Gastrocnemius medialis (tissue), 4 donors: Measurements from ENCODE around the gene DENND1A. TPM values are rescaled to one million over a fixed set of nuclear protein-coding genes. Genes with fewer than 3 reads are reported as not detected.

Experiments
- ATAC-seq, 2 donors: fragments of 150-250 bp; one replicate each; pipeline ENCODE4 v1.9.1; 2016
- DNase-seq, 2 donors: peaks; one replicate each; pipeline ENCODE4 v3.0.0-alpha.2; 2019
- H3K27ac ChIP-seq, 4 donors: fragments of 200-600 bp; sonication (generic); 1 replicate in 1 of 4; 2 replicates in 3 of 4; pipeline ENCODE4 v1.5.1; 2016 to 2018; ENCODE audit warnings: mild to moderate bottlenecking in 2 of 4, moderate library complexity in 1 of 4
- H3K27me3 ChIP-seq, 3 donors: fragments of 200-600 bp; sonication (generic) in 2 of 3; 1 replicate in 1 of 3; 2 replicates in 2 of 3; pipeline versions ENCODE4 v1.5.1 to v1.6.0; 2016 to 2019; ENCODE audit warnings: mild to moderate bottlenecking in 1 of 3, moderate library complexity in 1 of 3
- H3K36me3 ChIP-seq, 2 donors: fragments of 200-600 bp; sonication (generic) in 1 of 2; one replicate each; pipeline ENCODE4 v1.5.1; 2017 to 2018
- H3K4me1 ChIP-seq, 2 donors: fragments of 200-600 bp; sonication (generic) in 1 of 2; one replicate each; pipeline ENCODE4 v1.5.1; 2016 to 2017; ENCODE audit warnings: mild to moderate bottlenecking in 2 of 2
- H3K4me3 ChIP-seq, 4 donors: fragments of 200-600 bp; sonication (generic) in 3 of 4; 1 replicate in 1 of 4; 2 replicates in 3 of 4; pipeline ENCODE4 v1.5.1; 2016 to 2019; ENCODE audit warnings: mild to moderate bottlenecking in 2 of 4
- H3K9me3 ChIP-seq, 3 donors: fragments of 200-600 bp; sonication (generic) in 2 of 3; 1 replicate in 1 of 3; 2 replicates in 2 of 3; pipeline ENCODE4 v1.5.1; 2016 to 2019
- POLR2A ChIP-seq, 2 donors: fragments of 450-650 bp; IDR thresholded peaks; one replicate each; pipeline ENCODE4 v1.6.1; 2017; ENCODE audit warnings: antibody characterized with exemption in 2 of 2, mild to moderate bottlenecking in 2 of 2, moderate library complexity in 2 of 2
- in situ Hi-C, 4 donors: fragments of 200-750 bp; cut with MboI; loops; one replicate each; pipeline versions ENCODE4 v1.15.0 to v1.8.0; 2017; ENCODE audit warnings: low sequenced_read_pairs in 4 of 4
- intact Hi-C: fragments of 100-400 bp; cut with DNase I; formaldehyde crosslinking; loops from one replicate; pipeline ENCODE4 v1.15.1; 2023; ENCODE audit warnings: low total_unique reads
- total RNA-seq, 4 donors: library from RNA; depleted of rRNA; stranded (reverse); fragments of >200 nt; gene quantifications; one replicate each; pipeline versions ENCODE4 v1.1.0 to v1.2.3, GENCODE V29; 2016
- TF ChIP-seq, protein P1 (sequence below), 5 experiments: fragments of 450-650 bp in 3 of 5; fragments of 200-600 bp in 2 of 5; sonication (generic) in 2 of 5; IDR thresholded peaks in 4 of 5; conservative IDR thresholded peaks in 1 of 5; 1 replicate in 4 of 5; 2 replicates in 1 of 5; pipeline ENCODE4 v1.5.1; 2016 to 2019; ENCODE audit warnings: antibody characterized with exemption in 5 of 5, mild to moderate bottlenecking in 3 of 5, moderate library complexity in 3 of 5

Gene DENND1A
- total RNA-seq, 4 donors from 2014 or later = 14.1 to 24.6 (median 16.4) TPM

DNA sequence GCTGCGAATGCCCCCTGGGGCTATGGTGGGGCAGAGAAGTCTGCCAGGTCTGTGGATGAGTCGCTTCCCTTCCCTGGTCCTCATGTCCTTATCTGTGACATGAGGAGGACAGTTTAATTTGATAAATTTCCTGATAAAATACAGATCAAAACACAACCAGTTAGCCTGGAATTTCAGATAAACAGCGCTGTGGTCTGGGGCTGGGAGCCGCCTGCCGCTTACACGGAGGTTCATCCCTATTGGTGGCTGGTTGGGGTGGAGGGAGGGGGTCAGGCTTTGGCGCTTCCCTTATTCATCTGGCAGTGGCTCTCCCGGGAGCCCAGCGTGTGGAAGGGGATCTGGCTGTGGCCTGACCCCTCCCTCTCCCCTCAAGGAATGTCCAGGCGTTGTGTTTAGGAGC is 556.0 kb downstream of the DENND1A start:
- Histone ChIP-seq H3K27me3 (peaks cover 33 to 41% (median 39%) of the 10 kb centered on the region in 3 donors), H3K27ac (no peak overlapping the region)

GRCh38 chr9:123373447-123373923 is 556.4 kb downstream of the DENND1A start:
- intact Hi-C loops (no loop called here), in situ Hi-C loops (loop anchor here in 1 of 4 donors (25.0 kb wide), 1 partner anchor 911 kb away; no protein-coding TSS in a partner anchor)
- Histone ChIP-seq H3K4me3 (no peak overlapping the region), H3K27me3 (peaks cover 33 to 43% (median 41%) of the 10 kb centered on the region in 3 donors), H3K4me1 (no peaks in the 10 kb centered on the region), H3K9me3 (no peaks in the 10 kb centered on the region), H3K27ac (no peak overlapping the region), H3K36me3 (no peaks in the 10 kb centered on the region)
- TF ChIP-seq POLR2A (IDR thresholded peaks at IDR 0.05) = no peak
- TF ChIP-seq, protein P1, sequence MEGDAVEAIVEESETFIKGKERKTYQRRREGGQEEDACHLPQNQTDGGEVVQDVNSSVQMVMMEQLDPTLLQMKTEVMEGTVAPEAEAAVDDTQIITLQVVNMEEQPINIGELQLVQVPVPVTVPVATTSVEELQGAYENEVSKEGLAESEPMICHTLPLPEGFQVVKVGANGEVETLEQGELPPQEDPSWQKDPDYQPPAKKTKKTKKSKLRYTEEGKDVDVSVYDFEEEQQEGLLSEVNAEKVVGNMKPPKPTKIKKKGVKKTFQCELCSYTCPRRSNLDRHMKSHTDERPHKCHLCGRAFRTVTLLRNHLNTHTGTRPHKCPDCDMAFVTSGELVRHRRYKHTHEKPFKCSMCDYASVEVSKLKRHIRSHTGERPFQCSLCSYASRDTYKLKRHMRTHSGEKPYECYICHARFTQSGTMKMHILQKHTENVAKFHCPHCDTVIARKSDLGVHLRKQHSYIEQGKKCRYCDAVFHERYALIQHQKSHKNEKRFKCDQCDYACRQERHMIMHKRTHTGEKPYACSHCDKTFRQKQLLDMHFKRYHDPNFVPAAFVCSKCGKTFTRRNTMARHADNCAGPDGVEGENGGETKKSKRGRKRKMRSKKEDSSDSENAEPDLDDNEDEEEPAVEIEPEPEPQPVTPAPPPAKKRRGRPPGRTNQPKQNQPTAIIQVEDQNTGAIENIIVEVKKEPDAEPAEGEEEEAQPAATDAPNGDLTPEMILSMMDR (IDR thresholded peaks at IDR 0.05 in 4 of 5, conservative IDR thresholded peaks at IDR 0.05 in 1 of 5) = no peak
- no peak for DNase-seq
- no peak for ATAC-seq

More for the DNA sequence above, 556.0 kb downstream of the DENND1A start:
- DNase-seq (no peak), ATAC-seq (no peak)
- no peaks in the 10 kb centered on the region for H3K9me3 ChIP-seq
- H3K4me3 ChIP-seq = no peak overlapping the region
- in situ Hi-C loops = loop anchor here in 1 of 4 donors (25.0 kb wide), 1 partner anchor 912 kb away; no protein-coding TSS in a partner anchor
- H3K36me3 ChIP-seq = no peaks in the 10 kb centered on the region
- no peak for TF ChIP-seq POLR2A (IDR thresholded peaks at IDR 0.05)
- TF ChIP-seq, protein P1 (IDR thresholded peaks at IDR 0.05 in 4 of 5, conservative IDR thresholded peaks at IDR 0.05 in 1 of 5) = no peak
- intact Hi-C loops = no loop called here
- H3K4me1 ChIP-seq = no peaks in the 10 kb centered on the region

DNA sequence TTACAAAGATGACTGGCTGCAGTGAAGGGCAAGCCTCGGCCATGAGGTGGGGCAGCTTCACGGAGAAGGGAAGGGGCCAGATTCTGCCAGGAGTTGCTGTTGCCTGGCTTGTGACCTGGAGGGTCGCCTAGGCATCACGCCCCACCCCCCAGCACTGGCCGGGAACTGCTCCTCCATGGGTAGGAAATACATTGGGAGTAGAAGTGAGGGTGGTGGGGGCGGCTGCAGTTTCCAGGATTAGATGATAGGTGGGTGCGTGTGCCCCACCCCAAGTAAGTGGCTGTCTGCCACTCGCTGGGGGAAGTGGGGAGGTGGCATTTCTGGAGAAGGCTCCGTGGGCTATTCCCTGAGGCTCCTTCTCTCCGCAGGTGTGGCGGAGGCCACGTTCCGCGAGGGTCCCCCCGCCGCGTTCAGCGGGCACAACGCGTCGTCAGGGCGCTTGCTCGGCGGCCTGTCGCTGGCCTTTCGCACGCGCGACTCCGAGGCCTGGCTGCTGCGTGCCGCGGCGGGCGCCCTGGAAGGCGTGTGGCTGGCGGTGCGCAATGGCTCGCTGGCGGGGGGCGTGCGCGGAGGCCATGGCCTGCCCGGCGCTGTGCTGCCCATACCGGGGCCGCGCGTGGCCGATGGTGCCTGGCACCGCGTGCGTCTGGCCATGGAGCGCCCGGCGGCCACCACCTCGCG is 557.0 kb downstream of the DENND1A start:
- H3K27me3 ChIP-seq = peaks cover 33 to 43% (median 41%) of the 10 kb centered on the region in 3 donors
- DNase-seq = no peak

GRCh38 chr9:123371805-123372590 is 557.9 kb downstream of the DENND1A start:
- TF ChIP-seq, protein P1 (IDR thresholded peaks at IDR 0.05 in 4 of 5, conservative IDR thresholded peaks at IDR 0.05 in 1 of 5) = no peak
- no peak for TF ChIP-seq POLR2A (IDR thresholded peaks at IDR 0.05)
- Histone ChIP-seq H3K4me1 (no peaks in the 10 kb centered on the region), H3K27ac (no peak overlapping the region), H3K36me3 (no peaks in the 10 kb centered on the region), H3K9me3 (no peaks in the 10 kb centered on the region), H3K27me3 (peaks cover 33 to 43% (median 41%) of the 10 kb centered on the region in 3 donors), H3K4me3 (no peak overlapping the region)
- DNase-seq (no peak), ATAC-seq (no peak)
- intact Hi-C loops = no loop called here
- in situ Hi-C loops = loop anchor here in 1 of 4 donors (25.0 kb wide), 1 partner anchor 910 kb away; no protein-coding TSS in a partner anchor

More for the DNA sequence above, 557.0 kb downstream of the DENND1A start:
- Histone ChIP-seq H3K36me3 (no peaks in the 10 kb centered on the region), H3K27ac (no peak overlapping the region), H3K4me1 (no peaks in the 10 kb centered on the region), H3K4me3 (no peak overlapping the region), H3K9me3 (no peaks in the 10 kb centered on the region)
- TF ChIP-seq, protein P1 (IDR thresholded peaks at IDR 0.05 in 4 of 5, conservative IDR thresholded peaks at IDR 0.05 in 1 of 5) = no peak
- TF ChIP-seq POLR2A (IDR thresholded peaks at IDR 0.05) = no peak
- ATAC-seq = no peak
- intact Hi-C loops (no loop called here), in situ Hi-C loops (loop anchor here in 1 of 4 donors (25.0 kb wide), 1 partner anchor 911 kb away; no protein-coding TSS in a partner anchor)
